Measurements from ENCODE around the gene TPM2.

DNA sequence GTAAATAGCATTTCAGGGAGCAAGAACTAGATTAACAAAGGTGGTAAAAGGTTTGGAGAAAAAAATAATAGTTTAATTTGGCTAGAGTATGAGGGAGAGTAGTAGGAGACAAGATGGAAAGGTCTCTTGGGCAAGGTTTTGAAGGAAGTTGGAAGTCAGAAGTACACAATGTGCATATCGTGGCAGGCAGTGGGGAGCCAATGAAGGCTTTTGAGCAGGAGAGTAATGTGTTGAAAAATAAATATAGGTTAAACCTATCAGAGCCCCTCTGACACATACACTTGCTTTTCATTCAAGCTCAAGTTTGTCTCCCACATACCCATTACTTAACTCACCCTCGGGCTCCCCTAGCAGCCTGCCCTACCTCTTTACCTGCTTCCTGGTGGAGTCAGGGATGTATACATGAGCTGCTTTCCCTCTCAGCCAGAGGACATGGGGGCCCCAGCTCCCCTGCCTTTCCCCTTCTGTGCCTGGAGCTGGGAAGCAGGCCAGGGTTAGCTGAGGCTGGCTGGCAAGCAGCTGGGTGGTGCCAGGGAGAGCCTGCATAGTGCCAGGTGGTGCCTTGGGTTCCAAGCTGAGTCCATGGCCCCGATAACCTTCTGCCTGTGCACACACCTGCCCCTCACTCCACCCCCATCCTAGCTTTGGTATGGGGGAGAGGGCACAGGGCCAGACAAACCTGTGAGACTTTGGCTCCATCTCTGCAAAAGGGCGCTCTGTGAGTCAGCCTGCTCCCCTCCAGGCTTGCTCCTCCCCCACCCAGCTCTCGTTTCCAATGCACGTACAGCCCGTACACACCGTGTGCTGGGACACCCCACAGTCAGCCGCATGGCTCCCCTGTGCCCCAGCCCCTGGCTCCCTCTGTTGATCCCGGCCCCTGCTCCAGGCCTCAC lies 16.3 kb downstream of the TPM2 start, which contains the start of gene CA9:
- TF ChIP-seq JUND (IDR thresholded peaks at IDR 0.05): no peak
- no peak for TF ChIP-seq CTCF (IDR thresholded peaks at IDR 0.05)
- TF ChIP-seq TAF1 (IDR thresholded peaks at IDR 0.05; ENCODE audit: borderline replicate concordance, low read depth, low read length): no peak
- no peak for TF ChIP-seq EP300 (IDR thresholded peaks at IDR 0.05; ENCODE audit: borderline replicate concordance in 1 of 2, low read depth in 1 of 2, low read length in 1 of 2)
- no peak; the same call in 1 of the 2 replicates for TF ChIP-seq NFIC (IDR thresholded peaks at IDR 0.05; ENCODE audit: borderline replicate concordance)
- TF ChIP-seq RAD21 (IDR thresholded peaks at IDR 0.05; ENCODE audit: low read length): no peak
- no peak for TF ChIP-seq USF1 (IDR thresholded peaks at IDR 0.05; ENCODE audit: borderline replicate concordance, low read depth)
- no peak for TF ChIP-seq GABPA (IDR thresholded peaks at IDR 0.05; ENCODE audit: low read depth)
- TF ChIP-seq POLR2AphosphoS5 (IDR thresholded peaks at IDR 0.05; ENCODE audit: low read depth, low read length): no peak
- no peak for TF ChIP-seq SMC3 (IDR thresholded peaks at IDR 0.05; ENCODE audit: low read depth, low read length)
- TF ChIP-seq YY1 (IDR thresholded peaks at IDR 0.05; ENCODE audit: low read depth): no peak
- no peak for TF ChIP-seq IRF3 (IDR thresholded peaks at IDR 0.05; ENCODE audit: low read depth, low read length)

Measured in SK-N-SH (cell line).